Tibial nerve (tissue), 4 donors: Measurements from ENCODE around the gene KRTAP21-2. TPM values are rescaled to one million over a fixed set of nuclear protein-coding genes. Genes with fewer than 3 reads are reported as not detected.

Source experiments
- DNase-seq, 2 donors: peaks; one replicate each; pipeline ENCODE4 v3.0.0-alpha.2; 2019; ENCODE audit warnings: low spot score in 2 of 2
- H3K27ac ChIP-seq, 4 donors: fragments of 200-600 bp; sonication (generic) in 3 of 4; one replicate each; pipeline ENCODE4 v1.5.1; 2017 to 2019; ENCODE audit warnings: mild to moderate bottlenecking in 1 of 4
- H3K27me3 ChIP-seq, 2 donors: fragments of 200-600 bp; sonication (generic) in 1 of 2; one replicate each; pipeline versions ENCODE4 v1.5.1 to v1.6.0; 2017 to 2019
- H3K36me3 ChIP-seq, 3 donors: fragments of 200-600 bp; sonication (generic); one replicate each; pipeline ENCODE4 v1.5.1; 2018 to 2019
- H3K4me1 ChIP-seq, 4 donors: fragments of 200-600 bp; sonication (generic) in 3 of 4; one replicate each; pipeline ENCODE4 v1.5.1; 2017 to 2019
- H3K4me3 ChIP-seq, 4 donors: fragments of 200-600 bp; sonication (generic) in 3 of 4; one replicate each; pipeline ENCODE4 v1.5.1; 2017 to 2019; ENCODE audit warnings: mild to moderate bottlenecking in 1 of 4, moderate library complexity in 1 of 4
- H3K9me3 ChIP-seq, 4 donors: fragments of 200-600 bp; sonication (generic) in 3 of 4; one replicate each; pipeline ENCODE4 v1.5.1; 2017 to 2019
- EP300 ChIP-seq, 2 donors: sonication (generic); formaldehyde crosslinking; IDR thresholded peaks; one replicate each; pipeline ENCODE4 v1.6.1; 2017; ENCODE audit warnings: antibody characterized with exemption in 2 of 2, mild to moderate bottlenecking in 1 of 2
- POLR2A ChIP-seq, 2 donors: fragments of 450-650 bp; IDR thresholded peaks; one replicate each; pipeline ENCODE4 v1.6.1; 2017; ENCODE audit warnings: antibody characterized with exemption in 2 of 2, mild to moderate bottlenecking in 2 of 2, moderate library complexity in 2 of 2
- WGBS, 2 donors: methylation state at CpG; one replicate each; pipeline ENCODE4 v1.1.5; 2018; 5-methylcytosine and 5-hydroxymethylcytosine counted together
- total RNA-seq, 4 donors: library from RNA; depleted of rRNA; stranded (reverse); fragments of >200 nt; gene quantifications; one replicate each; pipeline ENCODE4 v1.1.0, GENCODE V29; 2016
- TF ChIP-seq, protein P1 (sequence below), 5 experiments: fragments of 200-600 bp in 3 of 5; fragments of 450-650 bp in 2 of 5; sonication (generic) in 3 of 5; IDR thresholded peaks; one replicate each; pipeline ENCODE4 v1.5.1; 2016 to 2019; ENCODE audit warnings: antibody characterized with exemption in 5 of 5, mild to moderate bottlenecking in 3 of 5, moderate library complexity in 2 of 5

KRTAP21-2 gene
- total RNA-seq, 4 donors from 2014 or later, result not detected

GRCh38 chr21:30718239-30718909 lies 28.7 kb downstream of the KRTAP21-2 start, which contains the start of gene KRTAP21-3:
Gene KRTAP21-3 (minus strand): TSS chr21:30718777. CDS start chr21:30718759, 18 bp downstream.
- TF ChIP-seq, protein P1, sequence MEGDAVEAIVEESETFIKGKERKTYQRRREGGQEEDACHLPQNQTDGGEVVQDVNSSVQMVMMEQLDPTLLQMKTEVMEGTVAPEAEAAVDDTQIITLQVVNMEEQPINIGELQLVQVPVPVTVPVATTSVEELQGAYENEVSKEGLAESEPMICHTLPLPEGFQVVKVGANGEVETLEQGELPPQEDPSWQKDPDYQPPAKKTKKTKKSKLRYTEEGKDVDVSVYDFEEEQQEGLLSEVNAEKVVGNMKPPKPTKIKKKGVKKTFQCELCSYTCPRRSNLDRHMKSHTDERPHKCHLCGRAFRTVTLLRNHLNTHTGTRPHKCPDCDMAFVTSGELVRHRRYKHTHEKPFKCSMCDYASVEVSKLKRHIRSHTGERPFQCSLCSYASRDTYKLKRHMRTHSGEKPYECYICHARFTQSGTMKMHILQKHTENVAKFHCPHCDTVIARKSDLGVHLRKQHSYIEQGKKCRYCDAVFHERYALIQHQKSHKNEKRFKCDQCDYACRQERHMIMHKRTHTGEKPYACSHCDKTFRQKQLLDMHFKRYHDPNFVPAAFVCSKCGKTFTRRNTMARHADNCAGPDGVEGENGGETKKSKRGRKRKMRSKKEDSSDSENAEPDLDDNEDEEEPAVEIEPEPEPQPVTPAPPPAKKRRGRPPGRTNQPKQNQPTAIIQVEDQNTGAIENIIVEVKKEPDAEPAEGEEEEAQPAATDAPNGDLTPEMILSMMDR (IDR thresholded peaks at IDR 0.05), result no peak
- no peak for TF ChIP-seq POLR2A (IDR thresholded peaks at IDR 0.05)
- Histone ChIP-seq H3K27ac (no peak within 1 kb of the TSS), H3K27me3 (no peaks in the 10 kb centered on the region), H3K9me3 (no peaks in the 10 kb centered on the region), H3K4me3 (no peak within 1 kb of the TSS), H3K4me1 (no peaks in the 10 kb centered on the region), H3K36me3 (no peaks in the 10 kb centered on the region)
- DNase-seq, result no peak
- WGBS, 2 donors, result 65 to 69% methylated on average over 3 of the region's 3 CpGs

DNA sequence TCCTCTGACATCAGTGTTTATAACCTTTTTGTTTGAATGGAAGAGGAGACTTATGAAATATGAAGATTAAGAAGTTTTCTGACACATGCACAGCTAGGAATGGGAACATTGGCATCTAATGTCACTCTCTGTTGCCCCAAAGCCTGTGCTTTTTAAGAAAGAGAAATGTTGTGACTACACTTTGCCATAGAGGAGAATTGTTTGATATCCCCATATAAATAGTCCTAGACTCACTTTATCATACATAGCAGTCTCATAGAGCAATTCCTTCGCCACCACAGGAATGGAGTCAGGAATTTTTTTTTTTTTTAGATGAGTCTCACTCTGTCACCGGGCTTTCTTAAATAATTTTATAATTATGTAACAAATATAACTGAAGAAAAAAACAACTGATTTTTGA lies 30.0 kb downstream of the KRTAP21-2 start:
- TF ChIP-seq, protein P1 (IDR thresholded peaks at IDR 0.05), result no peak
- TF ChIP-seq POLR2A (IDR thresholded peaks at IDR 0.05) (no peak), EP300 (IDR thresholded peaks at IDR 0.05) (no peak)
- 84 to 90% methylated on average over 2 of the region's 2 CpGs for WGBS, 2 donors
- no peak overlapping the region for H3K4me3 ChIP-seq
- DNase-seq, result no peak
- no peaks in the 10 kb centered on the region for H3K36me3 ChIP-seq
- no peak overlapping the region for H3K27ac ChIP-seq
- peaks cover 0 to 10% (median 0%) of the 10 kb centered on the region in 4 donors for H3K9me3 ChIP-seq
- H3K27me3 ChIP-seq, result no peaks in the 10 kb centered on the region
- no peaks in the 10 kb centered on the region for H3K4me1 ChIP-seq

DNA sequence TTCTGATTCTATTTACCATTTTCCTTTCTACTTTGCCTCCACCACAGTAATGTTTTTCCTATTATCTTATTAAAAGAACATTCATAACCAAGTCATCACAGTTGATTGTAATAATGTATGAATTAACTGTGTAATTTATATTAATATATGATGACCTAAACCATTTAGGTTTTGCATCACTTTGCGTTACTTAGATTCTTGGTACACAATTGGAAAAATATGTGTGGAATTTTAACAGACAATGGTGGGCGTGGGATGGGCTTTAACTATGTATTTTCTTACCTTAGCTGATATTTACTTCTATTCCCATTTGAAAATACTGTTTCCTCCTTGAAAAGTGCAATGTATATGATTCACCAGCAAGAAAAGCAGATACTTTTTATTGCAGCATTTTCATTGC lies 32.1 kb downstream of the KRTAP21-2 start:
- H3K4me1 ChIP-seq, result no peaks in the 10 kb centered on the region
- 77 to 78% methylated on average over 2 of the region's 2 CpGs for WGBS, 2 donors
- TF ChIP-seq, protein P1 (IDR thresholded peaks at IDR 0.05), result no peak
- TF ChIP-seq POLR2A (IDR thresholded peaks at IDR 0.05), result no peak
- no peak for TF ChIP-seq EP300 (IDR thresholded peaks at IDR 0.05)
- H3K9me3 ChIP-seq, result peaks cover 0 to 11% (median 0%) of the 10 kb centered on the region in 4 donors
- no peak overlapping the region for H3K27ac ChIP-seq
- no peak overlapping the region for H3K4me3 ChIP-seq
- no peaks in the 10 kb centered on the region for H3K36me3 ChIP-seq
- no peaks in the 10 kb centered on the region for H3K27me3 ChIP-seq
- no peak for DNase-seq

- WGBS, 2 donors, result 67 to 68% methylated on average over 3 of the region's 3 CpGs
Observed at GRCh38 chr21:30714456-30714855, 32.6 kb downstream of the KRTAP21-2 start.

GRCh38 chr21:30713766-30714165 lies 33.3 kb downstream of the KRTAP21-2 start:
- no peak for TF ChIP-seq EP300 (IDR thresholded peaks at IDR 0.05)
- TF ChIP-seq POLR2A (IDR thresholded peaks at IDR 0.05), result no peak
- TF ChIP-seq, protein P1 (IDR thresholded peaks at IDR 0.05), result no peak
- Histone ChIP-seq H3K9me3 (peaks cover 0 to 11% (median 0%) of the 10 kb centered on the region in 4 donors), H3K4me3 (no peak overlapping the region), H3K4me1 (no peaks in the 10 kb centered on the region), H3K27me3 (no peaks in the 10 kb centered on the region), H3K36me3 (no peaks in the 10 kb centered on the region), H3K27ac (no peak overlapping the region)
- DNase-seq, result no peak
- 75 to 80% methylated on average over 3 of the region's 3 CpGs for WGBS, 2 donors

More at GRCh38 chr21:30714456-30714855, 32.6 kb downstream of the KRTAP21-2 start:
- Histone ChIP-seq H3K4me1 (no peaks in the 10 kb centered on the region), H3K27me3 (no peaks in the 10 kb centered on the region), H3K9me3 (peaks cover 0 to 11% (median 0%) of the 10 kb centered on the region in 4 donors), H3K36me3 (no peaks in the 10 kb centered on the region), H3K27ac (no peak overlapping the region), H3K4me3 (no peak overlapping the region)
- TF ChIP-seq POLR2A (IDR thresholded peaks at IDR 0.05), result no peak
- no peak for TF ChIP-seq EP300 (IDR thresholded peaks at IDR 0.05)
- TF ChIP-seq, protein P1 (IDR thresholded peaks at IDR 0.05), result no peak
- DNase-seq, result no peak
